ENCODE results near the gene DBF4B.
A peak's percentile ranks its signal among the peaks of the same experiment; 100 is the strongest.
"Not testable (repeated sequence)": the region's sequence is repeated elsewhere in the genome, so short reads cannot be mapped to it uniquely, and the experiment has no call there.

The DBF4B gene

DNA sequence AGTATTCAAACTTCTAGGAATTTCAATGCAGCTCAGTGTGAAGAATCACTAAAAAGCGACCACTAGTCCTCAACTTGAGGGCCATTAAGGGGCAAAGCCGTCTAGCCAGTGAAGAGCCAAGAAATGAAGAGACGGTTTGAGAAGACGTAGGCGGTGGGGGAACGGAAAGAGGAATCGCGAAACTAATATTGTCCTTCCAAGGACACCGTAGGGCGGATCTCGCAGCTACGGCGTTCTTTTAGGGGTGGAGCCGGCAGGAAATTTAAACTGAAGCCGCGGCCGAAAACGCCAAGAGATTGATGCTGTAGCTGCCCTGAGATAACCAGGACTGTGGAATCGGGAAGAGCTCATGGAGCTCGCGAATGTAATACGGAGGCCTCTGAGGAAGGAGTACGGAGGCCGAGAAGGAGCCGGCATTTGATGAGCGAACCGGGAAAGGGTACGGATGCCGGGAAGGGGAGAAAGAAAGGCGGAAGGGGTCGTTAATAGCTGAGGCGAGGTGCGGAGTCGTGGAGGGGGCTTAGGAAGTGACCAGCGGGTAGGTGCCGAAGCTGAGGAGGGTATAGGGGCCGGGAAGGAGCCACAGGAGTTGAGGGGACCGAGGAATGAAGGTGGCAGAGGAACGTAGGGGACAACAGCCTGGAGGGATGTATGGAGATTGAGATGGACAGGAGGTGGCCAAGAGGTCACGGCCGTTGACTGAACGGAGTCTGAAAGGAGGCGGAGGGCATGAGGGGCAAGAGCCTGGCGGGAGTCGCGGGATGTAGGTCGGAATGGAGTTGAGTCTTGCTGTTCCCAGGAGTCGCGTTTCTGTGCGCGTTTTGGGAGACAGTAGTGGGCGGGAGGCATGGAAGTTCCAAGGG lies at the start of gene DBF4B:
TSS of gene DBF4B (plus strand) at position 265 of the 863 bp plus-strand sequence. CDS start at position 421, 156 bp downstream.
- peak; percentile 79 for DNase-seq (ENCODE audit: low read depth, low spot score)

GRCh38 chr17:44661835-44662234 lies 46.6 kb upstream of the DBF4B start:
- no peak for DNase-seq (ENCODE audit: low read depth, low spot score)

- DNase-seq (ENCODE audit: low read depth, low spot score) = no peak
Measured at GRCh38 chr17:44663095-44663494, 45.4 kb upstream of the DBF4B start.

- no peak for DNase-seq (ENCODE audit: low read depth, low spot score)
Measured at GRCh38 chr17:44664867-44665266, 43.6 kb upstream of the DBF4B start.

DNA sequence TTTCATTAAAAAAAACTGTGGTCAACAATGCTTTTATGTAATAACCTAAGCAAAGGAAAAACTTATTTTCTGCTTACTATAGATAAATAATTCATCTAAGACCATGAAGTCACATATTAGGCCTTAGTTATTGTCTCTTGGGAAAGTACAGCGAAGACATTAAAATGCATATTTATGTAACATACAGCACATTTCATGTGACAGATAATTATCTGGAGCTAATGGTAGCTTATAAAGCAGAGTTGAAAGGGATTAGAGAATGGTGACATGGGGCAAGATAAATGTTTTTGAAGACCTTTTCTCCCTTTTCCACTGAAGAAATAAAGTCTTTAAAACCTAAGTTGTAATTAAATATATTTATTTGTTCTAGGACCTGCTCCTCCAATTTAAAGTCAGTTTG lies 42.5 kb upstream of the DBF4B start:
- DNase-seq (ENCODE audit: low read depth, low spot score) = no peak

DNA sequence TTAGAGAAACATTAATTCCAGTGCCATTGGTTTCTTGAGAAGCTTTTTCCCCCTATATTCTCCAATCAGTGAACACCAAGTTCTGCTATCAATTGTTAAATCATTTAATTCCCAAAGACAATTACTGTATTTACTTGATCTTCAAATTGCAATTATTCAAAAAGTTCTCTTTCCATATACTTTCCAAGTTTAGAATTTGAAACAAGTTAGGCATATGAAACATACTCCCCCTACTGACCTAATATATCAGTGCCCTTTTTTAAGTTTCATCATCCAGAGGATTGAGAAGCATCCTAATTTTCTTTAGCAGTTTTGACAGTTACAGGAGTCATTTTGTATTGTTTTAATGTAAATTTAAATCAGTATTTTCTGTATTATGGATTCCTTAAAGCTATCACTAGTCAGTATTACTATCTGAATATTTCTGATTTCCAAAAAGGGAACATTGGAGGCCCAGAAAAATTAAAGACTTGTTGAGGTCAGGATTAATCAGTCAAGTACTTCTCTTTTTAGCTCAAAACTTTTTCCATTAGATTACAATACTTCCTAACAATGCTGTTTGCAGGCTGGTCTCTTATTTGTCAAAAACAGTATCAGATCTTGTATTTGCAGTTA lies 35.9 kb upstream of the DBF4B start:
- no peak for DNase-seq (ENCODE audit: low read depth, low spot score)

DNA sequence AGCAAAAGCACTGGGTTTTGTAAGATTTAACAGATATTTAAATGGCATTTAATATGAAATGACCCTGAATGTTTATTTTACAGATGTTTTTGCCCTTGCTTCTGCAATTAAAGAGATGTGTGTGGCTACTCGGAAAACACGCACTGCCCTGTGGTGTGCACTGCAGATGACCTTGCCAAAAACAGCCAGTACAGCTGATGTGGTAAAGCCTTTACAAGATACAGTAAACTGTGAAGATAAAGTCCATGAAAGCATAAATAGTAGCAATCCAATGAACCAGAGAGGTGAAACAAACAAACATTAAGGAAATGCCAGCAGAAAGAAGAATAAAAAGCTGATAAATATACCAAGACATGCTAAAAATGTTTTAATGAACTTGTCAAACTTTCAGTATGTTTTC lies 34.6 kb upstream of the DBF4B start:
- DNase-seq (ENCODE audit: low read depth, low spot score) = no peak

DNA sequence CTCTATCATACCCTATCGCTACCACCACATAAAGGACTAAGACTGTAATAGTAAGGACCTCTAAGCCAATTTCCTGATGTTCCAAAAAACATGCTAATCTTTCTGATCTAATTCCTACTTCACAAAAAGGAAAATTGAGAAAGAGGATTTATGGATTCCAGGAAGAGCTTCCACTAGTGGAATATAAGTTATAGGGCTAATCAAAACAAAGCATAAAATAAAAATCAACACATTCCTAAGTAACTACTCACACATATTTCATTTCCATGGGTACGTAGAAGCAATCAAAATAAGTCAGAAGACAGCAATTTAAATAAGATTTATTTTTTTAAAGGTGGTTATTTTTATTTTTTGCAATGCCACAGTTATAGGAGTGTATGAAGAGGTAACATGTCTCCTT lies 31.3 kb upstream of the DBF4B start:
- DNase-seq (ENCODE audit: low read depth, low spot score) = no peak

GRCh38 chr17:44683303-44683702 lies 25.2 kb upstream of the DBF4B start:
- not testable (repeated sequence) for DNase-seq (ENCODE audit: low read depth, low spot score)

- DNase-seq (ENCODE audit: low read depth, low spot score) = no peak
Measured at GRCh38 chr17:44687756-44688155, 20.7 kb upstream of the DBF4B start.

- DNase-seq (ENCODE audit: low read depth, low spot score) = no peak
Measured at GRCh38 chr17:44688200-44688599, 20.3 kb upstream of the DBF4B start.

DNA sequence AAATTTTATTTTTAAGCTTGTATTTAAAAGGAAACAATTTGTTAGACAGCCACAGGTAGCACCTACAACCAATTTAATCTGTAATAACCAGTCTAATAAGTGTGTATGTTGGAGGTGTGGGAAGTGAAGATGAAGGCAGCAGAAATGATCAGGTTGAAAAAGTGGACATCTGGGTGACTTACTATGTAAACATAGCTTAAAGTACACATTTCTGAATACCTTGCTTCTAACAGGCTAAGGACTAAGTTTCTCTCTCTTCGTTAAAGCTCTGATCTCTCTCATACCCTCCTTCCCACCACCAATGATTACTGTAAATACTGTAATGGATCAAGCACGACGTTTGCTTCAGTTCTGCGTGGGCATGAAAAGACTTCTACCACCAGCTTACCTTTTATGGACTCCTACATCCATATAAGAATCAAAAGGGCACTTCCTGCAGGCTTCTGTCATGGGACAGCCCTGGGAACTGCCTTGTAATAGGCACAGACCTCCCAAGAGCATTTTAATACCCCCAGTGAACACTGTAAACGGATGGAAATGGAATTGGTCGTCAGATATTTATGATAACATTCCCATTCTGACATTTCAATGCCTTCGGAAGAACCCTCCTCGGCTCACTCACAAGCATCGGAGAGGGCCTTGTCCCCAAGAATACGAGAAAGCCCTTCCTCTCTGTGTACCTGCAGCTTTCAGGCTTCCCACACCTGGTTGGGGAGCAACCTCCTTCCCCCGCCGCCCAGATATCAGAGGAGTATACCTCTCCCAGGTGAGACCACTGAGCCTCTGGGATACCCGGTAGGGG lies 19.6 kb upstream of the DBF4B start:
- DNase-seq (ENCODE audit: low read depth, low spot score) = no peak

DNA sequence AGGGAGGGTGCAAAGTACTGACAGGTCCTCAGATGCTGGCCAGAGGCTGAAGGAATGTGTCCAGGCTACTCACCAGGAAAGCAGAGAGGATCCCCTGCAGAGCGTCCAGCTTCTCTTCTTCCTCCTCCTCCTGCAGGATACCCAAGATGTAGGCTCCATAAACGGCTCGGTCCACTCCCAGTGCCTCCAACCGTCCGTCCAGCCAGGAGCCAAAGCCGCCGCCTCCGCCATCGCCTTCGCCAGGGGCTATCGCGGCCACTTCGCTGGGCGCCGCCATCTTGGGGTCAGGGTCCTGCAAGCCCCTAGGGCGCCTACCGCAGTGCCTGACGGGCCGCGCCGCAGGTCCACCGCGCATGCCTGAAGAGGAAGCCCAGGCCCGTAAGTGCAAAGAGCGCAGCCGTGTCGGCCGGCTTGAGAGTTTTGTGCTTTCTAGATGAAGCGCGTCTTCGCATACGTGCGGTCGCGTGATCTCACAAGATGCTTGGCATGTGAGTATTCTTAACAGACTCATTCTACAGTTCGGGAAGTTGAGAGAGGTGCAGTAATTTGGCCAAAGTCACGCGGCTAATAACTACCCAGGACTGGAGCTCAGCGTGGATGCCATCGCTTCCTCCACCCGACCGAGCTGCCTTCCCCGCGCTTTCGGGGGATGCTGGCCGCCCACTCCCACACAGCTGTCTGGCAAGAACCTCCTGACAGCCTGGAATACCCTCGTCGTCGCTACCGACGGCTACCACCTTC lies 18.8 kb upstream of the DBF4B start, which contains the start of gene CCDC43:
TSS of gene CCDC43 (minus strand) at position 300 of the 741 bp plus-strand sequence. CDS start at position 277, 23 bp downstream.
- DNase-seq (ENCODE audit: low read depth, low spot score) = peak; percentile 80

- DNase-seq (ENCODE audit: low read depth, low spot score) = not testable (repeated sequence)
Measured at GRCh38 chr17:44690746-44691306, 17.6 kb upstream of the DBF4B start.

GRCh38 chr17:44693609-44694008 lies 14.9 kb upstream of the DBF4B start:
- no peak for DNase-seq (ENCODE audit: low read depth, low spot score)

GRCh38 chr17:44700288-44700687 lies 8.2 kb upstream of the DBF4B start:
- DNase-seq (ENCODE audit: low read depth, low spot score) = not testable (repeated sequence)

DNA sequence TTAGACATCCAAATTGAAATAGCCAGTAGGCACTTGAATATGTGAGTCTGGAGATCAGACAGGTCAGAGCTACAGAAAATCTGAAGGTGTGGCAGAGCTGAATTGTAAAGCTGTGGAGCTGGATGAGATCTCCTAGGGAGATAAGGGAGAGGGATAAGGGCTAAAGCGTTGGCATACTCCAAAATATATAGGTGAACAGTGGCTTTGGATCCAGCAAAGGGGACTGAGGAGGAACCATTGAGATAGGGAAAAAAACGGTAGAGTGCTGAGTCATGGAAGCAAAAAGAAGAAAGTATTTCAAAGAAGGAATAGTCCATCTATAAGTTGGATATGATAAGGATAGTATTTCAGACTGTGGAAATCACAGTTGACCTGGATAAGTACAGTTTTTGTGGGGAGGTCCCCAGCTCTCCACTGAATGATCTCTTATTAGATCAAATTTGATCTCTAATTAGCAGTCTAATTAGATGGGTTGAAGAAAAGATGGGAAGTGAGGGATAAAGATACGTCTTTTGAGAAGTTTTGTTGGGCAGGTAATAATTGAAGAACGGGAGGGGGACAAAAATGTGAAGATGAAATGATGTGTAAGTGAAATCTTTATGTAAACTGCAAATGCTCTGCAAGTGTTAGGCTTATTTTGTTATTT lies 587 bp upstream of the DBF4B start:
- no peak for DNase-seq (ENCODE audit: low read depth, low spot score)

GRCh38 chr17:44719444-44719843 lies 11.0 kb downstream of the DBF4B start:
- no peak for DNase-seq (ENCODE audit: low read depth, low spot score)

DNA sequence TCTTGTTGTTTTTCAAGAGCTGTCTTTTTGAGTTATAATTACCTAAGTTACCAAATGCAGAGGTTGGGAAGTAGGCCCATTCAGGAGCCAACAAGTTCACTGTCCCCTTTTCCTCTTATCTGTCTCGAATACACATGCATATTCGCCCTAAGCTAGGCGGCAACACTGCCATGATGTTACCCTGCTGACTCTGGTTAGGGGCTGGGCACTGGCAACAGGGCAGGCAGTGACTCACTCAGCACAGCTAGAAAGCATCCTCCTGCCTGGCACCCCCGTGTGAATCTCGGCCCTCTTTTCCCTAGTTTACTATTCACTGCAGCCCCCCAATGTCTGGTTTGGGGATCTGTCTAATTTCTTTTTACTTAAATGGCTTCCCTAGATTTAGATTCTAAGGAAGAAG lies 13.8 kb downstream of the DBF4B start:
- no peak for DNase-seq (ENCODE audit: low read depth, low spot score)

DNA sequence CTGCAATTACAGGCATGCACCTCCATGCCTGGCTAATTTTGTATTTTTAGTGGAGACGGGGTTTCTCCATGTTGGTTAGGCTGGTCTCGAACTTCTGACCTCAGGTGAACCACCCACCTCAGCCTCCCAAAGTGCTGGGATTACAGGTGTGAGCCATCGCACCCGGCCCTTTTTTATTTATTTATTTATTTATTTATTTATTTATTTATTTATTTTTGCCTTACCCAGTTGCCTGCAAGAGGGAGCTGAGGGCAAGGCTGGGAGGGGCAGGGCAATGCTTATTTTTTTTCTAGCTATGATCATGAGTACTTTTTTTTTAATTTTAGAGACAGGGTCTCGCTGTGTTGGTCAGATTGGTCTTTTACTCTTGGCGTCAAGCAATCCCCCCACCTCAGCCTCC lies 17.7 kb downstream of the DBF4B start:
- not testable (repeated sequence) for DNase-seq (ENCODE audit: low read depth, low spot score)

DNA sequence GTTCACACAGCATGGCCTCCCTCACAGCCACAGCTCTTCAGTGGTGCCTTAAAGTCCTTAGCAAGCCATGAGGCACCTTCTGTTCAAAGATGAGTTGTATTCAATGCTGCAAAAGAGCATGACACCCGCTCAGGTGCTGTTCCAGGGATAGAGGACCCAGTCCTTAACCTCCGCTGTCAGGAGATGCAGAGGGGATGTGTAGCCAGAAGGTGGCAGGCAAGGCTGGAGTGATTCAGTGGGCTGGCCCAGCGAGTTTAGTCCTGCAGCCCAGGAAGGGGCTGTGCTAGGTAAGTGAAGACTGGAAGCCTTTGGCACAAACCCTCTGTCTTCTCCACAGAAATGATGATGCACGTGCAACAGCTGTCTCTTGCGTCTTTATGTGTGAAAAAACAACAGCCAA lies 25.3 kb downstream of the DBF4B start:
- DNase-seq (ENCODE audit: low read depth, low spot score) = no peak

Data from smooth muscle cell of the brain vasculature (primary cell).